Fibroblast of pulmonary artery (primary cell): Measurements from ENCODE around the gene FSHR.

Source experiments
- DNase-seq: peaks from one replicate; pipeline ENCODE4 v3.0.0-alpha.2; 2010; ENCODE audit warnings: low read depth
- H3K4me3 ChIP-seq: replicated peaks from 2 replicates; pipeline ENCODE4 v1.5.1; 2011; ENCODE audit warnings: low read depth, mild to moderate bottlenecking, control low read depth, low read length, moderate library complexity
- CTCF ChIP-seq: IDR thresholded peaks from 2 replicates; pipeline ENCODE4 v1.5.1; 2011; ENCODE audit warnings: mild to moderate bottlenecking, control low read depth, low read length, inconsistent platforms; ENCODE audit errors: missing control alignments

FSHR gene

GRCh38 chr2:49154891-49155290 is 576 bp upstream of the FSHR start:
- TF ChIP-seq CTCF, result no peak
- DNase-seq, result no peak
- H3K4me3 ChIP-seq, result no peak overlapping the region

- H3K4me3 ChIP-seq, result no peak overlapping the region
- TF ChIP-seq CTCF, result no peak
- DNase-seq, result peak; percentile 7
Measured at GRCh38 chr2:49153252-49153651, 1.1 kb downstream of the FSHR start.

- no peak overlapping the region for H3K4me3 ChIP-seq
- no peak for DNase-seq
- no peak for TF ChIP-seq CTCF
Measured at GRCh38 chr2:49152824-49153223, 1.5 kb downstream of the FSHR start.

GRCh38 chr2:49146401-49146800 is 7.9 kb downstream of the FSHR start:
- no peak for TF ChIP-seq CTCF
- no peak for DNase-seq
- H3K4me3 ChIP-seq, result no peak overlapping the region

- no peak for DNase-seq
- no peak for TF ChIP-seq CTCF
- H3K4me3 ChIP-seq, result no peak overlapping the region
Measured at GRCh38 chr2:49131801-49132200, 22.5 kb downstream of the FSHR start.

- no peak for DNase-seq
- no peak overlapping the region for H3K4me3 ChIP-seq
- TF ChIP-seq CTCF, result no peak
Measured at GRCh38 chr2:49129034-49129433, 25.3 kb downstream of the FSHR start.

- DNase-seq, result no peak
- TF ChIP-seq CTCF, result no peak
- no peak overlapping the region for H3K4me3 ChIP-seq
Measured at GRCh38 chr2:49123600-49123999, 30.7 kb downstream of the FSHR start.
